Gastroesophageal sphincter (tissue), 3 donors: ENCODE data around the gene INCA1.

Experiments
- EP300 ChIP-seq: sonication (generic); formaldehyde crosslinking; IDR thresholded peaks from one replicate; pipeline ENCODE4 v1.6.1; 2017; ENCODE audit warnings: antibody characterized with exemption, mild to moderate bottlenecking
- POLR2A ChIP-seq, 2 donors: fragments of 450-650 bp; IDR thresholded peaks; one replicate each; pipeline ENCODE4 v1.6.1; 2017; ENCODE audit warnings: antibody characterized with exemption in 2 of 2, mild to moderate bottlenecking in 2 of 2, moderate library complexity in 1 of 2
- POLR2AphosphoS5 ChIP-seq: sonication (generic); formaldehyde crosslinking; IDR thresholded peaks from one replicate; pipeline ENCODE4 v1.6.1; 2017; ENCODE audit warnings: antibody characterized with exemption
- TF ChIP-seq, protein P1 (sequence below), 4 experiments: fragments of 200-600 bp in 2 of 4; fragments of 450-650 bp in 2 of 4; sonication (generic) in 1 of 4; IDR thresholded peaks; one replicate each; pipeline ENCODE4 v1.5.1; 2017 to 2019; ENCODE audit warnings: antibody characterized with exemption in 4 of 4, mild to moderate bottlenecking in 2 of 4, moderate library complexity in 2 of 4

DNA sequence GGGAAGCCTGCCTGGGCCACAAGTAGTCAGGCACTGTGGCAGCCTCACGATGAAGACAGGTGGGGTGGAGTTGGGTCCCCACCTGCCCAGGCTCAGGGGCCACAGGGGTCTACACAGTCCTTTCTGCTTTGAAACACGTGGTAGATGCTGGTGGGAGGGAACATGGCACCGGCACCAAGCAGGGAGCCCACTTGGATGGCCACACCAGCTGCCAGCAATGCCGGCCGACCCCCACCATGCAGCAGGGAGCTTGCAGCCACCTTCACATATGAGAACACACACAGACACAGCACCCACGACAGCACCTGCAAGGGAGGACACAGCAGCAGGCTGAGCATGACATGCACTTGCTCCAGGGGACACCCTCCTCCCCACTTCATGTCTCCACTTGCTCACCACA, 35.5 kb upstream of the INCA1 start:
- TF ChIP-seq, protein P1, sequence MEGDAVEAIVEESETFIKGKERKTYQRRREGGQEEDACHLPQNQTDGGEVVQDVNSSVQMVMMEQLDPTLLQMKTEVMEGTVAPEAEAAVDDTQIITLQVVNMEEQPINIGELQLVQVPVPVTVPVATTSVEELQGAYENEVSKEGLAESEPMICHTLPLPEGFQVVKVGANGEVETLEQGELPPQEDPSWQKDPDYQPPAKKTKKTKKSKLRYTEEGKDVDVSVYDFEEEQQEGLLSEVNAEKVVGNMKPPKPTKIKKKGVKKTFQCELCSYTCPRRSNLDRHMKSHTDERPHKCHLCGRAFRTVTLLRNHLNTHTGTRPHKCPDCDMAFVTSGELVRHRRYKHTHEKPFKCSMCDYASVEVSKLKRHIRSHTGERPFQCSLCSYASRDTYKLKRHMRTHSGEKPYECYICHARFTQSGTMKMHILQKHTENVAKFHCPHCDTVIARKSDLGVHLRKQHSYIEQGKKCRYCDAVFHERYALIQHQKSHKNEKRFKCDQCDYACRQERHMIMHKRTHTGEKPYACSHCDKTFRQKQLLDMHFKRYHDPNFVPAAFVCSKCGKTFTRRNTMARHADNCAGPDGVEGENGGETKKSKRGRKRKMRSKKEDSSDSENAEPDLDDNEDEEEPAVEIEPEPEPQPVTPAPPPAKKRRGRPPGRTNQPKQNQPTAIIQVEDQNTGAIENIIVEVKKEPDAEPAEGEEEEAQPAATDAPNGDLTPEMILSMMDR (IDR thresholded peaks at IDR 0.05): no peak
- TF ChIP-seq POLR2A (IDR thresholded peaks at IDR 0.05) (no peak), POLR2AphosphoS5 (no peak), EP300 (no peak)
